Measurements from ENCODE around the gene DMC1. TPM values are rescaled to one million over a fixed set of nuclear protein-coding genes. Genes with fewer than 3 reads are reported as not detected.

Gene DMC1
- total and polyA plus RNA-seq, 2 donors (not counting 3 experiments of a cell fraction or from before 2014, with no cell fraction given): 0.22 to 0.91 TPM

DNA sequence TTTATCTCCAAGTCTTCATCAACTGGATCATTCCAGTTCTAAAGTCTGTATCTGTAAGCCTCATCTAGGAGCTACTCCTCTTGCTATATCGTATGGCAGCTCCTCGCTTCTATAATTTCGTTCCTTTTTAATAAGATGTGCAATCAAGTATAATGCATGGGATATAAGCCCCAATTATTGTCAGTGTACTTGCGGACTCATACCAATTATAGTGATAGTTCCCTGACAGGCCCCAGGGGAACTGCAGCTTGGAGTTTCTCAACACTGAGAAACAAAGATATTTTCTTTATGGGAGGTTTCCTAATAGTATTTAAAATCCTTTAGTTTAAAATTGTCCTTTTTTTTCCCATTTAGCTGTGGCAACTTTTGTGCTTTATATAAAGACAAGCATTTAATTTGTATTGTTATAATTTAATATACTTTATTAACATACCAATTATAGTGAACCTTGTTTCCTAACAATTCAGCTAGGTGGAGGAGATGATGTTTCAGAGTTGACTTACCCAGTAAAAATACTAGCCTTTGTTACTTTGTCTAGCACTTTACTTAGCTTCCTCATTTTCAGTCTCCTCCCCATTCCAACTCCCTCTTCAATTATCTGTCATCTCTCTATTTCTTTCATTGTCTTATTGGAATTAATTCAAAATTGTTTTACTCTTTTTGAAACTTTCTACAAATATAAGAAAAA is 38.6 kb downstream of the DMC1 start:
- FAIRE-seq (no peak), DNase-seq (ENCODE audit: low read depth, low spot score) (no peak)
- H2AFZ ChIP-seq (ENCODE audit: low read depth, low read length): peak overlapping the region; percentile 75
- H3K36me3 ChIP-seq (ENCODE audit: control insufficient read depth in 2 of 2, extremely low read depth in 1 of 2, insufficient read depth in 2 of 2, low read length in 2 of 2): no peaks in the 10 kb centered on the region
- TF ChIP-seq GATA2 (IDR thresholded peaks at IDR 0.05; ENCODE audit: insufficient read depth, insufficient read length, low read depth, low read length): no peak
- no peak for TF ChIP-seq MYC (IDR thresholded peaks at IDR 0.05; ENCODE audit: low read depth, low read length)
- TF ChIP-seq, protein P1, sequence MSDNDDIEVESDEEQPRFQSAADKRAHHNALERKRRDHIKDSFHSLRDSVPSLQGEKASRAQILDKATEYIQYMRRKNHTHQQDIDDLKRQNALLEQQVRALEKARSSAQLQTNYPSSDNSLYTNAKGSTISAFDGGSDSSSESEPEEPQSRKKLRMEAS (IDR thresholded peaks at IDR 0.05; ENCODE audit: insufficient read depth, insufficient read length): no peak
- TF ChIP-seq POLR2AphosphoS5 (IDR thresholded peaks at IDR 0.05; ENCODE audit: insufficient read depth, low read depth, low read length): no peak
- no peak for TF ChIP-seq CTCF (IDR thresholded peaks at IDR 0.05; ENCODE audit: extremely low read depth in 1 of 2, insufficient read depth in 1 of 2, low read depth in 1 of 2, low read length in 2 of 2)
- TF ChIP-seq FOS (IDR thresholded peaks at IDR 0.05; ENCODE audit: borderline replicate concordance, insufficient read depth, low read length): no peak
- no peak for TF ChIP-seq JUN (IDR thresholded peaks at IDR 0.05; ENCODE audit: borderline replicate concordance, insufficient read depth, insufficient read length, low read depth)
- TF ChIP-seq POLR2A (IDR thresholded peaks at IDR 0.05; ENCODE audit: low read depth, low read length): no peak
- no peak for TF ChIP-seq EZH2 (IDR thresholded peaks at IDR 0.05; ENCODE audit: borderline replicate concordance, low read depth, low read length, severe bottlenecking)
- H3K27ac ChIP-seq (ENCODE audit: insufficient read depth, low read depth, low read length): no peak overlapping the region
- H3K9me3 ChIP-seq (replicated peaks; ENCODE audit: control insufficient read depth, insufficient read depth, low read length): no peaks in the 10 kb centered on the region
- H3K27me3 ChIP-seq (ENCODE audit: control insufficient read depth in 2 of 2, insufficient read depth in 2 of 2, low read length in 2 of 2): no peaks in the 10 kb centered on the region
- no peaks in the 10 kb centered on the region for H3K4me1 ChIP-seq (ENCODE audit: control insufficient read depth, extremely low read depth, insufficient read depth, low read length)
- H4K20me1 ChIP-seq (replicated peaks; ENCODE audit: control insufficient read depth, extremely low read depth, insufficient read depth, low read length): no peaks in the 10 kb centered on the region
- dilution Hi-C loops (cut with MboI; ENCODE audit: extremely low pct_ligation_motif_present, low sequenced_read_pairs): no loop called here
- intact Hi-C loops (cut with micrococcal nuclease): no loop called here
- BruUV-seq (replicated peaks): no TSS peak
- H3K4me3 ChIP-seq (replicated peaks in 1 of 3; ENCODE audit: insufficient read depth in 1 of 3, low read depth in 1 of 3, low read length in 3 of 3): no peak overlapping the region
- CTCF ChIA-PET: no interaction called here
- no peaks in the 10 kb centered on the region for H3K79me2 ChIP-seq (ENCODE audit: control insufficient read depth, insufficient read depth, low read length)
- H3K9me1 ChIP-seq (replicated peaks; ENCODE audit: control insufficient read depth, extremely low read depth, insufficient read depth, low read length): no peaks in the 10 kb centered on the region
- no peak overlapping the region for H3K4me2 ChIP-seq (ENCODE audit: insufficient read depth, low read length)
- POLR2A ChIA-PET: interaction anchor here (0.6 kb wide), 1 partner anchor 396 kb away, joined by 5 read pairs; no protein-coding TSS in a partner anchor
- H3K9ac ChIP-seq (replicated peaks; ENCODE audit: extremely low read depth, insufficient read depth, low read length): no peak overlapping the region

All from endothelial cell of umbilical vein (primary cell).